GM21423 (cell line): ENCODE results near the gene ATRIP.

Source experiments
- ATAC-seq: cut with Tn5 transposase; IDR thresholded peaks from one replicate; pipeline ENCODE4 v1.9.1; 2021; ENCODE audit warnings: mild to moderate bottlenecking, moderate library complexity; ENCODE audit not compliant: unreplicated experiment

Gene ATRIP

GRCh38 chr3:48501196-48501595 lies 54.7 kb downstream of the ATRIP start:
- no peak for ATAC-seq

- no peak for ATAC-seq
These were observed 55.6 kb downstream of the ATRIP start for GRCh38 chr3:48502121-48502520.

GRCh38 chr3:48502728-48503168 lies 56.2 kb downstream of the ATRIP start:
- no peak for ATAC-seq

- ATAC-seq, result no peak
These were observed 57.0 kb downstream of the ATRIP start for GRCh38 chr3:48503401-48504050.

GRCh38 chr3:48504051-48504946 lies 57.8 kb downstream of the ATRIP start, which contains the start of gene SHISA5:
TSS of gene SHISA5 (minus strand) at chr3:48504174. CDS start at chr3:48504094, 80 bp downstream.
- ATAC-seq, result peak; percentile 38

GRCh38 chr3:48505146-48505545 lies 58.6 kb downstream of the ATRIP start:
- ATAC-seq, result no peak

- no peak for ATAC-seq
These were observed 59.5 kb downstream of the ATRIP start for GRCh38 chr3:48505968-48506504.

GRCh38 chr3:48507256-48508061 lies 60.9 kb downstream of the ATRIP start:
- ATAC-seq, result peak; percentile 53

GRCh38 chr3:48511551-48511950 lies 65.0 kb downstream of the ATRIP start:
- ATAC-seq, result no peak

GRCh38 chr3:48514431-48515227 lies 68.1 kb downstream of the ATRIP start:
- ATAC-seq, result no peak
